Measurements from ENCODE around the gene RNU4-1. TPM values are rescaled to one million over a fixed set of nuclear protein-coding genes. Genes with fewer than 3 reads are reported as not detected.

Gene RNU4-1
- total RNA-seq, 1 experiment from 2014 or later: 2,759 TPM

Other genes with a start within 250 kb of the RNU4-1 start
- 68.2 and 75.4 TPM in 2 replicates for gene RAB35, start 176.5 kb downstream of the RNU4-1 start, total RNA-seq (2022)
- gene GCN1, start 98.5 kb downstream of the RNU4-1 start, total RNA-seq (2022): 168 and 188 TPM in 2 replicates
- gene RPLP0, start 92.1 kb downstream of the RNU4-1 start, total RNA-seq (2022): 1,595 and 1,852 TPM in 2 replicates
- gene PXN, start 27.5 kb downstream of the RNU4-1 start, total RNA-seq (2022): 156 and 172 TPM in 2 replicates
- gene RNU4-2, start 1.3 kb downstream of the RNU4-1 start, total RNA-seq (2022): 5,016 and 6,756 TPM in 2 replicates
- 1.1 and 1.6 TPM in 2 replicates for gene SIRT4, start 9.1 kb upstream of the RNU4-1 start, total RNA-seq (2022)
- not detected in 2 replicates for gene PLA2G1B, start 34.5 kb upstream of the RNU4-1 start, total RNA-seq (2022)
- gene MSI1, start 75.9 kb upstream of the RNU4-1 start, total RNA-seq (2022): 0.56 and 1.4 TPM in 2 replicates
- gene COX6A1, start 144.9 kb upstream of the RNU4-1 start, total RNA-seq (2022): 482 and 487 TPM in 2 replicates
- 29.4 and 34.4 TPM in 2 replicates for gene TRIAP1, start 153.1 kb upstream of the RNU4-1 start, total RNA-seq (2022)
- 29.7 and 43.7 TPM in 2 replicates for gene GATC, start 153.2 kb upstream of the RNU4-1 start, total RNA-seq (2022)
- gene SRSF9, start 176.5 kb upstream of the RNU4-1 start, total RNA-seq (2022): 284 and 292 TPM in 2 replicates
- 419 and 423 TPM in 2 replicates for gene DYNLL1, start 202.9 kb upstream of the RNU4-1 start, total RNA-seq (2022)
- 33.8 and 36.8 TPM in 2 replicates for gene COQ5, start 235.9 kb upstream of the RNU4-1 start, total RNA-seq (2022)
- 172 and 206 TPM in 2 replicates for gene RNF10, start 241.1 kb upstream of the RNU4-1 start, total RNA-seq (2022)

Data from Calu3 (cell line).